ENCODE results near the gene ZNHIT2. TPM values are rescaled to one million over a fixed set of nuclear protein-coding genes. Genes with fewer than 3 reads are reported as not detected.

The ZNHIT2 gene
- total and polyA plus RNA-seq, 2 of the 13 experiments (the other 11 are each of a cell fraction or from before 2014, with no cell fraction given), result 1.1 to 6.5 TPM

DNA sequence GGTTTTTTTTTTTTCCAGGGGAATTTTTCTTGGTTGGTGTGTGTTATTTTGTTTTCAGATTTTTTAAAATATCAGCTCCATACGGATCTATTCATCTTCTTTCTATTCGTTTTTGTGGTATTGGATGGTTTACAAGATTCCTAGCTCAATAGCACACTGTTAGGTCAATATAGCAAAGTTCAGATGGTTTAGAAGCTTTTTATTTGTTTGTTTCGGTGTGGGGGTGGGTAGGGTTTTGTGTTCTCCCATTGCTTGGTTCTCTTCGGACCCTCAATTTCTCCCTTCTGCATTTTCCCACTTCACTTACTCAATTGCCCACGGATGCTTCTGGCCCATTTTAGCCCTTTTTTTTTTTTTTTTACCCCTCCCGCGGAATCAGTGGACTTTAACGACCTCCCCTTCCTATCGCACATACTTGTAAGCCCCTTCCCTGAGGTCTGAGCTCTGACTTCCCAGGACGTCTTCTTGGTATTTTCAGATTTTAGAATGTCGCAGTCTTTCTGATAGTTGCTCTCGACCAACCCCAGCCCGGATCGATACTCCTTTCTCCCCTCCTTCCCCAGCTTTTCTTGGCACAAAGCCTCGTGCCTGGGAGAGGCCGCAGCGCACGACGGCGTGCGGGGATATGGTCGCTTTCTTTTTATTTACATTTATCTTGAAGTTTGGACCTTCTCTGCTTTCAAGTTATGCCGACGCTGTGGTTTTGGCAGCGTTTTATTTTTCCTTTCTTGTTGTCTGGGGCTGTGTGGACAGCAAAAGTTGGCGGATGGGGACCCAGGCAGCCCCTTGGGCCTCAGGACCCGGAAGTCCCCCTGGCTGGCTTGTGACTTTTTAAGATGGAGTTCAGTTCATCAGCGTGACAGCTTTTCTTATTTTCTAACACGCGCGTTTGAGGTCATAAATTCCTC lies 48.2 kb upstream of the ZNHIT2 start (continued):
- TF ChIP-seq, protein P1, sequence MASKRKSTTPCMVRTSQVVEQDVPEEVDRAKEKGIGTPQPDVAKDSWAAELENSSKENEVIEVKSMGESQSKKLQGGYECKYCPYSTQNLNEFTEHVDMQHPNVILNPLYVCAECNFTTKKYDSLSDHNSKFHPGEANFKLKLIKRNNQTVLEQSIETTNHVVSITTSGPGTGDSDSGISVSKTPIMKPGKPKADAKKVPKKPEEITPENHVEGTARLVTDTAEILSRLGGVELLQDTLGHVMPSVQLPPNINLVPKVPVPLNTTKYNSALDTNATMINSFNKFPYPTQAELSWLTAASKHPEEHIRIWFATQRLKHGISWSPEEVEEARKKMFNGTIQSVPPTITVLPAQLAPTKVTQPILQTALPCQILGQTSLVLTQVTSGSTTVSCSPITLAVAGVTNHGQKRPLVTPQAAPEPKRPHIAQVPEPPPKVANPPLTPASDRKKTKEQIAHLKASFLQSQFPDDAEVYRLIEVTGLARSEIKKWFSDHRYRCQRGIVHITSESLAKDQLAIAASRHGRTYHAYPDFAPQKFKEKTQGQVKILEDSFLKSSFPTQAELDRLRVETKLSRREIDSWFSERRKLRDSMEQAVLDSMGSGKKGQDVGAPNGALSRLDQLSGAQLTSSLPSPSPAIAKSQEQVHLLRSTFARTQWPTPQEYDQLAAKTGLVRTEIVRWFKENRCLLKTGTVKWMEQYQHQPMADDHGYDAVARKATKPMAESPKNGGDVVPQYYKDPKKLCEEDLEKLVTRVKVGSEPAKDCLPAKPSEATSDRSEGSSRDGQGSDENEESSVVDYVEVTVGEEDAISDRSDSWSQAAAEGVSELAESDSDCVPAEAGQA (IDR thresholded peaks at IDR 0.05; ENCODE audit: low read depth), result no peak
- TF ChIP-seq, protein P1 (CRISPR knock-in tag; IDR thresholded peaks at IDR 0.05; ENCODE audit: borderline replicate concordance), result no peak
- no peak for TF ChIP-seq ZNF737 (CRISPR knock-in tag; IDR thresholded peaks at IDR 0.05; ENCODE audit: borderline replicate concordance)
- TF ChIP-seq, protein P2, sequence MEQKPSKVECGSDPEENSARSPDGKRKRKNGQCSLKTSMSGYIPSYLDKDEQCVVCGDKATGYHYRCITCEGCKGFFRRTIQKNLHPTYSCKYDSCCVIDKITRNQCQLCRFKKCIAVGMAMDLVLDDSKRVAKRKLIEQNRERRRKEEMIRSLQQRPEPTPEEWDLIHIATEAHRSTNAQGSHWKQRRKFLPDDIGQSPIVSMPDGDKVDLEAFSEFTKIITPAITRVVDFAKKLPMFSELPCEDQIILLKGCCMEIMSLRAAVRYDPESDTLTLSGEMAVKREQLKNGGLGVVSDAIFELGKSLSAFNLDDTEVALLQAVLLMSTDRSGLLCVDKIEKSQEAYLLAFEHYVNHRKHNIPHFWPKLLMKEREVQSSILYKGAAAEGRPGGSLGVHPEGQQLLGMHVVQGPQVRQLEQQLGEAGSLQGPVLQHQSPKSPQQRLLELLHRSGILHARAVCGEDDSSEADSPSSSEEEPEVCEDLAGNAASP (CRISPR knock-in tag; IDR thresholded peaks at IDR 0.05; ENCODE audit: borderline replicate concordance), result 0 out of 2 replicates have a peak, but pooled peaks have one; percentile 31
- no peak for TF ChIP-seq ZNF564 (CRISPR knock-in tag; IDR thresholded peaks at IDR 0.05)
- TF ChIP-seq MATR3 (CRISPR knock-in tag; IDR thresholded peaks at IDR 0.05), result no peak
- no peak for TF ChIP-seq SAFB2 (CRISPR knock-in tag; IDR thresholded peaks at IDR 0.05; ENCODE audit: borderline replicate concordance, low read depth)
- TF ChIP-seq ZNF138 (CRISPR knock-in tag; IDR thresholded peaks at IDR 0.05; ENCODE audit: low read depth), result no peak
- no peak for TF ChIP-seq NRL (CRISPR knock-in tag; IDR thresholded peaks at IDR 0.05; ENCODE audit: borderline replicate concordance)
- no peak for TF ChIP-seq ZNF333 (CRISPR knock-in tag; IDR thresholded peaks at IDR 0.05; ENCODE audit: borderline replicate concordance)
- TF ChIP-seq, protein P3, sequence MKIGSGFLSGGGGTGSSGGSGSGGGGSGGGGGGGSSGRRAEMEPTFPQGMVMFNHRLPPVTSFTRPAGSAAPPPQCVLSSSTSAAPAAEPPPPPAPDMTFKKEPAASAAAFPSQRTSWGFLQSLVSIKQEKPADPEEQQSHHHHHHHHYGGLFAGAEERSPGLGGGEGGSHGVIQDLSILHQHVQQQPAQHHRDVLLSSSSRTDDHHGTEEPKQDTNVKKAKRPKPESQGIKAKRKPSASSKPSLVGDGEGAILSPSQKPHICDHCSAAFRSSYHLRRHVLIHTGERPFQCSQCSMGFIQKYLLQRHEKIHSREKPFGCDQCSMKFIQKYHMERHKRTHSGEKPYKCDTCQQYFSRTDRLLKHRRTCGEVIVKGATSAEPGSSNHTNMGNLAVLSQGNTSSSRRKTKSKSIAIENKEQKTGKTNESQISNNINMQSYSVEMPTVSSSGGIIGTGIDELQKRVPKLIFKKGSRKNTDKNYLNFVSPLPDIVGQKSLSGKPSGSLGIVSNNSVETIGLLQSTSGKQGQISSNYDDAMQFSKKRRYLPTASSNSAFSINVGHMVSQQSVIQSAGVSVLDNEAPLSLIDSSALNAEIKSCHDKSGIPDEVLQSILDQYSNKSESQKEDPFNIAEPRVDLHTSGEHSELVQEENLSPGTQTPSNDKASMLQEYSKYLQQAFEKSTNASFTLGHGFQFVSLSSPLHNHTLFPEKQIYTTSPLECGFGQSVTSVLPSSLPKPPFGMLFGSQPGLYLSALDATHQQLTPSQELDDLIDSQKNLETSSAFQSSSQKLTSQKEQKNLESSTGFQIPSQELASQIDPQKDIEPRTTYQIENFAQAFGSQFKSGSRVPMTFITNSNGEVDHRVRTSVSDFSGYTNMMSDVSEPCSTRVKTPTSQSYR (CRISPR knock-in tag; IDR thresholded peaks at IDR 0.05; ENCODE audit: borderline replicate concordance), result peak; percentile 62
- no peak for TF ChIP-seq KLF15 (CRISPR knock-in tag; IDR thresholded peaks at IDR 0.05; ENCODE audit: borderline replicate concordance)
- TF ChIP-seq, protein P4, sequence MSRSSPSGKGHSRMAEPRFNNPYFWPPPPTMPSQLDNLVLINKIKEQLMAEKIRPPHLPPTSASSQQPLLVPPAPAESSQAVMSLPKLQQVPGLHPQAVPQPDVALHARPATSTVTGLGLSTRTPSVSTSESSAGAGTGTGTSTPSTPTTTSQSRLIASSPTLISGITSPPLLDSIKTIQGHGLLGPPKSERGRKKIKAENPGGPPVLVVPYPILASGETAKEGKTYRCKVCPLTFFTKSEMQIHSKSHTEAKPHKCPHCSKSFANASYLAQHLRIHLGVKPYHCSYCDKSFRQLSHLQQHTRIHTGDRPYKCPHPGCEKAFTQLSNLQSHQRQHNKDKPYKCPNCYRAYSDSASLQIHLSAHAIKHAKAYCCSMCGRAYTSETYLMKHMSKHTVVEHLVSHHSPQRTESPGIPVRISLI (CRISPR knock-in tag; IDR thresholded peaks at IDR 0.05; ENCODE audit: borderline replicate concordance), result peak; percentile 68
- TF ChIP-seq ERF (CRISPR knock-in tag; IDR thresholded peaks at IDR 0.05), result no peak
- TF ChIP-seq, protein P5, sequence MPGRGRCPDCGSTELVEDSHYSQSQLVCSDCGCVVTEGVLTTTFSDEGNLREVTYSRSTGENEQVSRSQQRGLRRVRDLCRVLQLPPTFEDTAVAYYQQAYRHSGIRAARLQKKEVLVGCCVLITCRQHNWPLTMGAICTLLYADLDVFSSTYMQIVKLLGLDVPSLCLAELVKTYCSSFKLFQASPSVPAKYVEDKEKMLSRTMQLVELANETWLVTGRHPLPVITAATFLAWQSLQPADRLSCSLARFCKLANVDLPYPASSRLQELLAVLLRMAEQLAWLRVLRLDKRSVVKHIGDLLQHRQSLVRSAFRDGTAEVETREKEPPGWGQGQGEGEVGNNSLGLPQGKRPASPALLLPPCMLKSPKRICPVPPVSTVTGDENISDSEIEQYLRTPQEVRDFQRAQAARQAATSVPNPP (CRISPR knock-in tag; IDR thresholded peaks at IDR 0.05), result no peak
